ENCODE measurements around the gene BSDC1.
"Not testable (repeated sequence)": the region's sequence is repeated elsewhere in the genome, so short reads cannot be mapped to it uniquely, and the experiment has no call there.

The BSDC1 gene

DNA sequence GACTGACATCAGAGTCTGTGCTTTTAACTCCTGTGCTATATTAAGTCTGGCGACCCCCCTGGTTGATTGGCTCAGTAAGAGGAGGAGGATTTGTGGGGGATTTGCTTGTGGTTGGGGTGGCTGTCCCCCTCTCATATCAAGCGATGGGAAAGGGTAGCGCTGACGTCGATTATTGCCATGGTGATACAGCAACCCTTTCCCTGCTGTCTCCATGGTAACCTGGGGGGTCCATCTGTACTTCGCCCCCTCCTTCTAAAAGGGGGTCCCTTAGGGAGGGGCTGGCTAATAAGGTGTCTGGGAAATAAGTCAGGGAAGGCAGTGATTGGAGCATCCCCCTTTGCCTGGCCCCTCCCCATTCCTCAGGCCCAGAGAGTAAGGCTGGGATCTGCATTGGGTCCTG, 36.6 kb downstream of the BSDC1 start:
- H3K4me3 ChIP-seq (ENCODE audit: control insufficient read depth, low read depth, low read length): no peak overlapping the region
- TF ChIP-seq, protein P1, sequence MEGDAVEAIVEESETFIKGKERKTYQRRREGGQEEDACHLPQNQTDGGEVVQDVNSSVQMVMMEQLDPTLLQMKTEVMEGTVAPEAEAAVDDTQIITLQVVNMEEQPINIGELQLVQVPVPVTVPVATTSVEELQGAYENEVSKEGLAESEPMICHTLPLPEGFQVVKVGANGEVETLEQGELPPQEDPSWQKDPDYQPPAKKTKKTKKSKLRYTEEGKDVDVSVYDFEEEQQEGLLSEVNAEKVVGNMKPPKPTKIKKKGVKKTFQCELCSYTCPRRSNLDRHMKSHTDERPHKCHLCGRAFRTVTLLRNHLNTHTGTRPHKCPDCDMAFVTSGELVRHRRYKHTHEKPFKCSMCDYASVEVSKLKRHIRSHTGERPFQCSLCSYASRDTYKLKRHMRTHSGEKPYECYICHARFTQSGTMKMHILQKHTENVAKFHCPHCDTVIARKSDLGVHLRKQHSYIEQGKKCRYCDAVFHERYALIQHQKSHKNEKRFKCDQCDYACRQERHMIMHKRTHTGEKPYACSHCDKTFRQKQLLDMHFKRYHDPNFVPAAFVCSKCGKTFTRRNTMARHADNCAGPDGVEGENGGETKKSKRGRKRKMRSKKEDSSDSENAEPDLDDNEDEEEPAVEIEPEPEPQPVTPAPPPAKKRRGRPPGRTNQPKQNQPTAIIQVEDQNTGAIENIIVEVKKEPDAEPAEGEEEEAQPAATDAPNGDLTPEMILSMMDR (IDR thresholded peaks at IDR 0.05; ENCODE audit: control insufficient read depth, insufficient read depth, low read depth, low read length, missing control alignments): no peak
- no peak for DNase-seq (ENCODE audit: low read depth)

DNA sequence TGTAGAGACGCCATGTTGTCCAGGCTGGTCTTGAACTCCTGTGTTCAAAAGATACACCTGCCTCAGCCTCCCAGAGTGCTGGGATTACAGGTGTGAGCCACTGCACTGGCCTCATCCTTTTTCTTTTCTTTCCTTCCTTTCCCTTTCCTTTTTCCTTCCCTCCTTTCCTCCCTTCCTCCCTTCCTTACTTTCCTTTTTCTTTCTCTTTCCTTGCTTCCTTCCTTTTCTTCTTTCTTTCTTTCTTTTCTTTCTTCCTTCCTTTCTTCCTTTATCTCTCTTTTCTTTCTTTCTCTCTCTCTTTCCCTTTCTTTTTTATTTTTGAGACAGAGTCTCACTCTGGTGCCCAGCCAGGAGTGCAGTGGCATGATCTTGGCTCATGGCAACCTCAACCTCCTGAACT, 37.8 kb downstream of the BSDC1 start:
- TF ChIP-seq, protein P1 (IDR thresholded peaks at IDR 0.05; ENCODE audit: control insufficient read depth, insufficient read depth, low read depth, low read length, missing control alignments): no peak
- H3K4me3 ChIP-seq (ENCODE audit: control insufficient read depth, low read depth, low read length): no peak overlapping the region
- DNase-seq (ENCODE audit: low read depth): no peak

DNA sequence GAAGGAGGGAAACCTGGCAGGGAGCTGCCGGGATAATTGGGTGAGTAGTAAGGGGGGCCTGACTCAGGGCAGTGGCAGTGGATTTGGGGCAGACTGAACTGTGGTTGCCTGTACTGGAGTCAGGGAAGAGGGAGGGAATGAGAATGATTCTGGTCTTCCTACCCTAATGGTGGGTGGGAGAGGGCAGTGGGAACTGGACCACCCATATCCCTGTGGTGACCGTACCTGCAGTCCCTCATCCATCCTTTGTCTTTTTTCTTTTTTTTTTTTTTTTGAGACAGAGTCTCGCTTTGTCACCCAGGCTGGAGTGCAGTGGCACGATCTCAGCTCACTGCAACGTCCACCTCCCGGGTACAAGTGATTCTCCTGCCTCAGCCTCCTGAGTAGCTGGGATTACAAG, 38.5 kb downstream of the BSDC1 start:
- DNase-seq (ENCODE audit: low read depth); H3K4me3 ChIP-seq (ENCODE audit: control insufficient read depth, low read depth, low read length): not testable (repeated sequence)

DNA sequence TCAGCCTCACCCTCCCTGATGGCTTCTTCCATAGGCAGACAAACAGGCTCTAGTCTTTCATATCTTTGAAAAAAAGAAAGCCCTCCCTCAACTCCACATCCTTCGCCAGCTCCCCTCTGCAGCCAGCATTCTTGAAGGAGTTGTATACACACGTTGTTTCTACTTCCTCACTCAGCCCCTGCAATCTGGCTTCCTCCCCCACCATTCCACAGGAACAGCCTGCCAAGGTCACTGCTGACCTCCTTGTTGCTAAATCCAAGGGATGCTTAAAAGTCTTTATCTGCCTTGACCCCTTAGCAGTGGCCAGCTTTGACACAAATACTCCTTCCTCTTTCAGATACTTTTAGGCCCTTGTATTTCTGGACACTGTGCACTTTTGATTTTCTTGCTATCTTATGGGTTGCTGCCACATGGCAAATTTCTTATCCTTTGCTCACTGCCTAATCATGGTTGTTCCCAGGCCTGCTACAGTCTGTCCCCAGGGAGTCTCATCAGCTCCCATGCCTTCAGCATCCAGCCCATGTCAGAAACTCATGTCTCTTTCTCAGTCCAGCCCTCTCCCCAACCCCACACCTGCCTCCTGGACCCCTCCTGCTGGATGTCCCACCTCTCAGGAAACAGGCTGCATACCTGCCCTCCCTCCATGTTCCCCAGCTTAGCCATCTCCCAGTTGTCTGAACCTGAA, 40.2 kb downstream of the BSDC1 start:
- no peak overlapping the region for H3K4me3 ChIP-seq (ENCODE audit: control insufficient read depth, low read depth, low read length)
- no peak for DNase-seq (ENCODE audit: low read depth)
- TF ChIP-seq, protein P1 (IDR thresholded peaks at IDR 0.05; ENCODE audit: control insufficient read depth, insufficient read depth, low read depth, low read length, missing control alignments): no peak

DNA sequence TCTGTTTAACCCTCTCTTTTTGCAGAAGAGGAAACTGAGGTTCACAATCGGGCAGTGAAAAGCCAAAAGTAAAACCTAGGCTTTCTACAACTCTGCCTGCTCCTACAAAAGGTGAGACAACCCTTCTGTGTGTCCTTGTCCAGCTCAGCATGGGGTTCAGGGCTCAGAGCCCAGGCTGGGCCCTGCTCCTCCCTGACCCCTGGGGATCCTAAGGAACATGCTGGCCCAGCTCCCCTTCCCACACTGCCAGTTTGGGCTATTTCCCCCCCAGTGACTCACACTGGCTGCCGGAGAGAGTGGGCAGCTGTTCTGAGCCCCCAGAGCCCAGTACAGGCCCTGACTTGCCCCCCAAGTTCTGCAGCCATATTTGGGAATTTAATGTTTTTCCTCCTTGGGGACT, 40.8 kb downstream of the BSDC1 start:
- TF ChIP-seq, protein P1 (IDR thresholded peaks at IDR 0.05; ENCODE audit: control insufficient read depth, insufficient read depth, low read depth, low read length, missing control alignments): no peak

DNA sequence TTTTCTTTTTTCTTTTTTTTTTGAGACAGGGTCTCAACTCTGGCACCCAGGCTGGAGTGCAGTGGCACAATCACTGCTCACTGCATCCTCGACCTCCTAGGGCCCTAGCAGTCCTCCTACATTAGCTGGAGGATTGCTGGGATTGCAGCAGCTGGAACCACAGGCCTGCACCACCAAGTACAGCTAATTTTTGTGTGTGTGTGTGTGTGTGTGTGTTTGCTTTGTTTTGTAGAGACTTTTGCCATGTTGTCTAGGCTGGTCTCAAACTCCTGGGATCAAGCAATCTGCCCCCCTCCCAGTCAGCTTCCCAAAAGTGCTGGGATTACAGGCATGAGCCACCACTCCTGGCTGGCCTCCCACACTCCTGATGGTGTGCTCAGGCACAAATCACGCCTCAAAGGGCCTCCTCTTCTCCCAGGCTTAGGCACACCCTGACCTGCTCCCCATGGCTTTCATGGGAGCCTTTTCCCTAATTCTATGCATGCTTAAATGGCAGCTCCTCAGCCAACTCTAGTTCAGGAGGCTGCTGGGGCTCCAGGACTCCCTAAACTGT, 41.3 kb downstream of the BSDC1 start:
- H3K4me3 ChIP-seq (ENCODE audit: control insufficient read depth, low read depth, low read length): no peak overlapping the region
- DNase-seq (ENCODE audit: low read depth): no peak
- TF ChIP-seq, protein P1 (IDR thresholded peaks at IDR 0.05; ENCODE audit: control insufficient read depth, insufficient read depth, low read depth, low read length, missing control alignments): no peak

More for the DNA sequence above, 40.8 kb downstream of the BSDC1 start:
- no peak overlapping the region for H3K4me3 ChIP-seq (ENCODE audit: control insufficient read depth, low read depth, low read length)
- no peak for DNase-seq (ENCODE audit: low read depth)

DNA sequence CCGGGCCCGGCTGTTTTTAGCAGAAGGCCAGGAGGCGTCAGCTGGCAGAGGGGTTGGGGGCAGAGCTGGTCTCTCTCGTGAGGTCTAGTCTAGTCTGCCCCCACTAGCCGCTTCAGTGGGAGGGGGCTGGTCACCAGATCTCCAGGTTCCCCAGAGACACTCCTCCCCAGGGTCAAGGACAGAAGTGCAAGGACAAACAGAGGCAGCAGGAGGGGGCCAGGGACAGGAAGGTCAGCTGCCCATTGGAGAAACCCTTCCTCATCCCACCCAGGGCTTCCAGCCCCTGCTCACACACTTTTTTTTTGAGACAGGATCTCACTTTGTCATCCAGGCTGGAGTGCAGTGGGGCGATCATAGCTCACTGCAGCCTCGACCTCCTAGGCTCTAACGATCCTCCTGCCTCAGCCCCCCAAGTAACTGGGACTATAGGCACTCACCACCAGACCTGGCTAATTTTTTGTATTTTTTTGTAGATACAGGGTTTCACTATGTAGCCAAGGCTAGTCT, 41.9 kb downstream of the BSDC1 start:
- peak overlapping the region; percentile 69 for H3K4me3 ChIP-seq (ENCODE audit: control insufficient read depth, low read depth, low read length)
- TF ChIP-seq, protein P1 (IDR thresholded peaks at IDR 0.05; ENCODE audit: control insufficient read depth, insufficient read depth, low read depth, low read length, missing control alignments): no peak
- DNase-seq (ENCODE audit: low read depth): no peak

All from AG09309 (cell line).